GM18498 (cell line): ENCODE data around the gene FARP2.
"Not testable (repeated sequence)": the region's sequence is repeated elsewhere in the genome, so short reads cannot be mapped to it uniquely, and the experiment has no call there.

Experiments
- ATAC-seq: cut with Tn5 transposase; IDR thresholded peaks from one replicate; pipeline ENCODE4 v1.9.1; 2021; ENCODE audit warnings: mild to moderate bottlenecking, moderate library complexity; ENCODE audit not compliant: unreplicated experiment

Gene FARP2

GRCh38 chr2:241393524-241394196 lies 37.6 kb downstream of the FARP2 start:
- no peak for ATAC-seq

- ATAC-seq = not testable (repeated sequence)
Observed at GRCh38 chr2:241396809-241397208, 40.7 kb downstream of the FARP2 start.

GRCh38 chr2:241399941-241400922 lies 44.1 kb downstream of the FARP2 start:
- ATAC-seq = no peak

- ATAC-seq = no peak
Observed at GRCh38 chr2:241408849-241409248, 52.8 kb downstream of the FARP2 start.

- no peak for ATAC-seq
Observed at GRCh38 chr2:241410739-241411176, 54.7 kb downstream of the FARP2 start.

- ATAC-seq = no peak
Observed at GRCh38 chr2:241412144-241412543, 56.1 kb downstream of the FARP2 start.

GRCh38 chr2:241413501-241413900 lies 57.4 kb downstream of the FARP2 start:
- ATAC-seq = not testable (repeated sequence)

- no peak for ATAC-seq
Observed at GRCh38 chr2:241413929-241414580, 58.0 kb downstream of the FARP2 start.

- no peak for ATAC-seq
Observed at GRCh38 chr2:241415196-241415595, 59.1 kb downstream of the FARP2 start.

GRCh38 chr2:241417626-241418025 lies 61.5 kb downstream of the FARP2 start:
- ATAC-seq = no peak

- ATAC-seq = no peak
Observed at GRCh38 chr2:241421330-241421729, 65.2 kb downstream of the FARP2 start.

GRCh38 chr2:241421942-241422341 lies 65.9 kb downstream of the FARP2 start:
- ATAC-seq = not testable (repeated sequence)

GRCh38 chr2:241422350-241422749 lies 66.3 kb downstream of the FARP2 start:
- ATAC-seq = no peak

GRCh38 chr2:241423489-241423888 lies 67.4 kb downstream of the FARP2 start:
- ATAC-seq = not testable (repeated sequence)

GRCh38 chr2:241425368-241425767 lies 69.3 kb downstream of the FARP2 start:
- ATAC-seq = no peak

- ATAC-seq = no peak
Observed at GRCh38 chr2:241430178-241430577, 74.1 kb downstream of the FARP2 start.

GRCh38 chr2:241432824-241433448 lies 76.9 kb downstream of the FARP2 start:
- no peak for ATAC-seq

GRCh38 chr2:241437179-241437578 lies 81.1 kb downstream of the FARP2 start:
- no peak for ATAC-seq

GRCh38 chr2:241441492-241441891 lies 85.4 kb downstream of the FARP2 start:
- ATAC-seq = no peak

- peak; percentile 61 for ATAC-seq
Observed at GRCh38 chr2:241443486-241444223, 87.6 kb downstream of the FARP2 start.
